Right ventricle myocardium inferior (tissue), 1 donor: Measurements from ENCODE around the gene TMOD2. TPM values are rescaled to one million over a fixed set of nuclear protein-coding genes. Genes with fewer than 3 reads are reported as not detected.

Source experiments
- ATAC-seq: fragments of 200-7000 bp; cut with Tn5 transposase; one replicate; pipeline ENCODE4 v1.9.1; 2020; ENCODE audit warnings: mild to moderate bottlenecking, moderate library complexity
- DNase-seq: peaks from one replicate; pipeline ENCODE4 v3.0.0; 2021; ENCODE audit errors: missing footprints
- intact Hi-C: fragments of 100-400 bp; cut with DNase I; formaldehyde crosslinking; loops from one replicate; pipeline ENCODE4 v1.11.0; 2022
- total RNA-seq: library from RNA; stranded (reverse); fragmentation: NEBNext Ultra II Directional; extraction: Animal tissue kit (Norgen Biotek cat#: 25700); gene quantifications from one replicate; pipeline ENCODE4 v1.2.1, GENCODE V29; 2021
- donor health status: DM: no; HTN: yes; CAD: no; lungs with severe emphysema.

TMOD2 gene
- total RNA-seq, 1 donor from 2014 or later, result 9.5 TPM

DNA sequence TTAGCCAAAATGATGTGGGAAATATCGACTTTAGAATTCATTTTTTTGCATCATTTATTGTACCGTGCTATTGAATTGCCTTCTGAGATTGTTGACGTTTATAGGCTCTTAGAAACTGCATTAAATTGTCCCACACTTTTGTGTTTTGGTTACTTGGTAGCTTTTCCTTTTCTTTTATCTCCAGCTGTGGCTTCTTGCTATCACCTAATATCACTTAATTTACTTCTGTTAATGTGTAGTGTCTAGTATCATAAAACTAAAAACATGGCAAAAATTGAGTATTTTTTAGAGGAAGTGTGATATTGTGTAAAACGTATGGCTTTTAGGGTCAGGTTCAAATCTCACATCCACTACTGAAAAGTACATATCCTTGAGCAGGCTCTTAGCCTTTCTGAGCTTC, 89.3 kb downstream of the TMOD2 start:
- DNase-seq, result no peak
- no peak for ATAC-seq

DNA sequence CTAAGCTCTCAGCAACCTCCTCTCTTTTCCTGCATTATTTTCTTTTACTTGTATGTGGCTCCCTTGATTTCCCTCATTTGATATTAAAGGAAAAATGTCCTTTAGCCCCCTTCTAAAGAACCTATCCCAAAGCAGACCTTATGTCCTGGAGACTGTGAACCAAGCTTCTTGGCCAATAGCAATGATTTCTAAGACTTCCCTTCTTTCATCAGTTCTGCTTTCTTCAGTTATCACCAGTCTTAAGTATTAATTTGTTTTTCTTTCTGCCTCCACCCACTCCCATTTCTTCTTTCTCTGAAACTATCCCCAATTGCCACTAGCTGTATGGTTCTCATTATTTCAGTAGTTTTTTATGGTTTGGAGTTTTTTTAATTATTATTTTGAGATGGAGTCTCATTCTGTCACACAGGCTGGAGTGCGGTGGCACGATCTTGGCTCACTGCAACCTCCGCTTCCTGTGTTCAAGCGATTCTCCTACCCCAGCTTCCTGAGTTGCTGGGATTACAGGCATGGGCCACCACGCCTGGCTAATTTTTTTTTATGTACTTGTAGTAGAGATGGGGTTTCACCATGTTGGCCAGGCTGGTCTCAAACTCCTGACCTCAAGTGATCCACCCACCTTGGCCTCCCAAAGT, 90.1 kb downstream of the TMOD2 start:
- DNase-seq (no peak), ATAC-seq (no peak)
- intact Hi-C loops, result no loop called here

More for the DNA sequence above, 89.3 kb downstream of the TMOD2 start:
- intact Hi-C loops, result no loop called here

DNA sequence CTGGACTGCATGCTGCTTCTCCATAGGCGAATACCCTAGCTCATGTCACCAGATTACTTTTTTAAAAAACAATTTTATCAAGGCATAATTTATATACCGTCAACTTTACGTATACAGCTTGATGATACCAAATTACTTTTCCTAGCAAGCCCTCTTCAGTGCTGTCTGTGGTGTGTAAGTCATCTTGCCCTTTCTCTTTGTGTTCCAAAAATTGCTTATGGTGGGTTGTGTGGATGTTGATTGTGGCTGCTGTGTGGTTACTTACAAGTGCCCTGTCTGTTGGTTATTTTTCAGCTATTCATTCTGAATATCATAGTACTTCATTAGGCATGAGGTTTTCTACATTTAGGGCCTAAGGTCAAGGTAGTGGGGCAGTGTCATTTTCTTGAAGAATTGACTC, 90.9 kb downstream of the TMOD2 start:
- DNase-seq (no peak), ATAC-seq (no peak)
- intact Hi-C loops, result no loop called here

DNA sequence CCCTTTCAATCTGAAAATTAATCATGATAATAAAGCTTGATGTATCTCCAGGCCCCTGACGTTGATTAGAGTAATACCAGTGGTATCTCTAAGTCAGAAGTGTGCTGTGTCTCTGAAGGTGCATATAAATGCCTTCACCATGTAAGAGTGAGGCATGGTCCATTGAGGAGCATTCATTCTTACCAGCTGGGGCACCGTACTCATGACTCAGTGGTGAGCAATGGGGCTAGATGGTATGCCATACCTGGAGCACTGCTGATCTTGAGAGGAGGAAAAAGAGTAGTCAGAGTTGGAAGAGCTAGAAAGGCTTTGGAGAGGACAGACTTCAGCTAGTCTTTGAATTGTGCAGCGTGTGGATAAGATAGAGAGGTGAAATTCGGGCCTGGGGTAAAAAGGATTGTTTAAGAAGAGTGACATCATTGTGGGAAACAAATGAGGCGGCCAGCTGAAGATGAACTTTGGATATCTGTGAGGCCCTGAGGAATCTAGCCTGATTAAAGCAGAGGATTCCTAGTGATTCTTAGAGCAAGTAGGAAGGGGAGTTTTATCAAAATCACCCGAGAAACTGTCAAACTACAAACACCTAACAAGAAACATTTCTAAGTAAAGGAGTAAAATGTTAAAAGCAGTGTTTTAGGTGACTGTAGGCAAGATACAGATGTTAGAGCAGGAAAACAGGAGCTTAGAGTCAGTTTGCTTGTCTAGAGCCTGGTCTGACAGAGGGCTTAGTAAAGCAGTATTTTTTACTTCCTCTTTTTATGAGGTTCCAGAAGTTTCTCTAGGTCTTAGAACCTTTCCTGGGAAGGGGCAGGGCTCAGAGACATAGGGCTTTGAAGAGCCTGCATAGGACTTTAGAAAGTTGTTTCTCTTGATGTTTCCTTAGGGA, 91.7 kb downstream of the TMOD2 start:
- intact Hi-C loops, result no loop called here
- DNase-seq (no peak), ATAC-seq (no peak)

DNA sequence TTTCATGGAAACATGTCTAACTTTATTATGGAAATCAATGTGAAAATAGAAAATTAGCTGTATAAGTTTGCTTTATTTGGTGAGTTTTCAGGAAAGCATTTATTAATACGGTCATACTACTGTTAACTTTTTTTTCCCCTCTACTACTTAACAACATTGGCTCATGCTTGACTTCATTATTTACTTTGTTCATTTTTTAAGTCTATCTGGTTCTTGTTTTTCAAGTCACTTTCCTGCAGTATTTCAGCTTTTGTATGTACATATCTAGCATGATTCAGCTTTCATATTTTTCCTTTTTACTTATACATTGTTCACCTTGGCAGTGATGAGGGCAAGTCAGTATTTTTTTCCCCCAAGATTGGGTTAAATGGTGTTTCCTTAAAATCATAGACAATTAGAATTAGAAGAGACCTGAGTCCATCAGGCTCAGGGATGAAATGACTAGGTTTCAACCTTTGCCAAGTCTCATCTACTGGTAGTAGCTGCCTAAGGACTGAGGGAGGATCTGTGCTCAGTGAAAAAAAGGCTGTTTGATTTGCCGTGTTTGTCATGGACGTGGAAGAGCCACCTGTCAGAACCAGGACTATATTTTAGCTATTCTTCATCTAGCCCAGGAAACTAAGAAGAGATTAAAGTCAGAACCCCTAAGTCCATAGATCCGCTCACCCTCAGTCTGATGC, 93.5 kb downstream of the TMOD2 start:
- ATAC-seq (no peak), DNase-seq (no peak)
- intact Hi-C loops, result no loop called here

DNA sequence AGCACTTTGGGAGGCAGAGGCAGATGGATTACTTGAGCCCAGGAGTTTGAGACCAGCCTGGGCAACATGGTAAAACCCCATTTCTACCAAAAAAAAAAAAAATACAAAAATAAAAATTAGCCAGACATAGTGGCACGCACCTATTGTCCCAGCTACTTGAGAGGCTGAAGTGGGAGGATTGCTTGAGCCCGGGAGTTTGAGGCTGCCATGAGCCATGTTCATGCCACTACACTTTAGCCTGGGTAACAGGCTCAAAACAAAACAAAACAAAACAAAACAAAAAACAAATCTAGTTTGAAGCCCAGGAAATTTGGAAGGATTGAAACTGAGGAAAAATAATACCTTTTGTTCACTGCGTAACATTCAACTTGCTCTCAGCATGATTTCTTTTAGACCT, 94.7 kb downstream of the TMOD2 start:
- DNase-seq (no peak), ATAC-seq (no peak)
- intact Hi-C loops, result no loop called here

DNA sequence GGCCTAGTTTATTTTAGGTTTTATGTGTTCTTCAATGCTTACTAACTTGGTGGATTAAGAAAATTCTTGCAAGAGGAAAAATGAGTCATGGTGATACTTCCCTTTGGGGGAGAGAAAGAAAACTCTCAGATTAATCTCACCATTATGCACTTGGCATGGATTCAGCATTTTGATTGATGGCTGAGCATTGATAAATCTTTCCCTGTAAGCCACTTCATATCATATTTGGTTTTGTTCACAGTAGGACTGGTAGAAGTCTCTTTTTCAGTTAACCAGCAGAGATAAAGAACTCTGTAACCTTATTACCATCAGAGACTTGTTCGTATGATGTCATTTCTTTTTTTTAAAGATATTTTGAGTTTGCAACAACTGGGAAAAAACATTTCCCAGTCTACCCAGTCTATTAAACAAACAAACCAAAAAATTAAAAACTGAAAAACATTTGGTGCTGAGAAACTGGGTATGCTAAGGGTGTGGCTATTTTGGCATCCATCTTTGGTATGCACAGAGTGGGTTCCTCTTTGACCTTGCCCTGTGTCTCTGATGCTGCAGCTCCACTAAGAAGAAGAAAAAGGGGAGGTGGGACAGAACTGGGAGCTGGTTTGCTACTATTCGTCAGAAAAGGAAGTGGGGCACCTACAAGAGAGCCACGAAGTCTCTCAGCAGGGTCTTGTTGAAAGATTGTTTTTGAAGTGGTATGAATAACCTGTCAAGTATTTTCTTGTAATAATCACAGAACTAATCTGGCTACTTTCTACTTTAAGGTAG, 95.2 kb downstream of the TMOD2 start:
- DNase-seq (no peak), ATAC-seq (no peak)
- intact Hi-C loops, result no loop called here

DNA sequence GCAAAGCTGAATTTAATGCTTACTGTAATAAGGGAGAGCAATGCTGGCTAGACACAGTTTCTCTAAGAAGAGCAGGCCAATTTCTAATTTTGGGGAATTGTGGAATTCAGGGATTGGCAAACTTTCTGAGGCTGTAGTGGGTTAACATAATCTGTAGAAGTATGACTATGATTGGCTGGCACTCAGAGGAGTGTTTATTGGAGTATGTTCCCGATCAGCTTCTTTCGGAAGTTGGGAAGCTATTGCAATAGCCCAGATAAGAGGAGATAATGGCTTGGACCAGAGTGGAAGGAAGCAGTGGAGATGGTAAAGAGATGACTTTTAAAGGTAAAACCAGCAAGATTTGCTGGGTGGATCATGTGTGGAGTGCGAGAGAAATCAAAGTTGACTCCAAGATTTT, 97.4 kb downstream of the TMOD2 start:
- no peak for DNase-seq
- no peak for ATAC-seq
- intact Hi-C loops, result no loop called here

DNA sequence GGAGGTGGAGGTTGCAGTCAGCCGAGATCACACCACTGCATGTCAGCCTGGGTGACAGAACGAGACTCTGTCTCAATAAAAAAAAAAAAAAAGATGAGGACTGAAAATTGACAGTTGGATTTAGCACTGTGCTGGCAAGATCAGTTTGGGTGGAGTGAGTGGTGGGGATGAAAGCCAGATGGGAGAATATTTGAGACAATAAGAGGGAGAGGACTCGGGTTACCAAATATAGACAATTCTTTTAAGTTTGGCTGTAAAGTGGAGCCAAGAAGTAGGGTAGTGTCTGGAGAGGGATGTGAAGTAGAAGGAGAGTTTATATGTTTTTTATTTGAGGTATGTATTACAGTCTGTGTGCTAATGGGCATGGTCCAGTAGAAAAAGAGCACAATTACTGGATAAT, 98.5 kb downstream of the TMOD2 start:
- ATAC-seq, result no peak
- DNase-seq, result no peak
- intact Hi-C loops, result no loop called here

DNA sequence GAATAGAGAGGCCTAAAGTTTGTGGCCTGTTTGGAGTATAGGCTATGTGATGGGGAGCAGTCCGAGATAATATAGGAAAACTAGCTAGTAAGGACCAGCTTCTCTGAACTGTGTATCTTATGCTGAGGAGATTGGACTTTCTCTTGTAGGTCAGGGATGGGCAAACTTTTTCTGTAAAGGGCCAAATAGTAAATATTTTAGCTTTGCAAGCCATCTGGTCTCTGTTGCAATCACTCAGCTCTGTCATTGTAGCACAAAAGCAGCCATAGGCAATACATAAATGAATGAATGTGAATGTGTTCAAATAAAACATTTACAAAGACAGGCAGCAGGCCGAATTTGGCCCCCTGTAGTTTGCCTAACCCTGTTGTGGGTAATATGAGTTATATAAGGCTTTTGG, 102.6 kb downstream of the TMOD2 start:
- ATAC-seq, result no peak
- no peak for DNase-seq
- intact Hi-C loops, result no loop called here

DNA sequence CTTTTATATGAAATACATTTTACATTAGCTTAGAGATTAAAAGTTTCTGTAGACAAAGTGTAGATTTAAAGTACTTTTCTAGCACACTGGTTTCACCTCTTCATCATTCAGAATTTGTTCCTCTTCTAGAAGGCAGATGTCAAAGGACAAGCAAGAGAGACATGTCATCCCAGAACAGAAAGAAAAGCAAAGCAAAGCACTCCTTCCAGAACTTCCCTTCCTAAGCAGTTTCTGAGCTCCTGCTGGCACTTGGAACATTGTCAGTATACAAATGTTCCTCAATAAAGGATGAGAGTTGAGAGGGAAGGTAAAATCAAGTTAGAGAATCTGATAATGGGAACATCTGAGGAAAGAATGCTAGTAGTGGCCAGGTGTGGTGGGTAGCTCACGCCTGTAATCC, 104.2 kb downstream of the TMOD2 start:
- ATAC-seq, result no peak
- no peak for DNase-seq
- intact Hi-C loops, result no loop called here

DNA sequence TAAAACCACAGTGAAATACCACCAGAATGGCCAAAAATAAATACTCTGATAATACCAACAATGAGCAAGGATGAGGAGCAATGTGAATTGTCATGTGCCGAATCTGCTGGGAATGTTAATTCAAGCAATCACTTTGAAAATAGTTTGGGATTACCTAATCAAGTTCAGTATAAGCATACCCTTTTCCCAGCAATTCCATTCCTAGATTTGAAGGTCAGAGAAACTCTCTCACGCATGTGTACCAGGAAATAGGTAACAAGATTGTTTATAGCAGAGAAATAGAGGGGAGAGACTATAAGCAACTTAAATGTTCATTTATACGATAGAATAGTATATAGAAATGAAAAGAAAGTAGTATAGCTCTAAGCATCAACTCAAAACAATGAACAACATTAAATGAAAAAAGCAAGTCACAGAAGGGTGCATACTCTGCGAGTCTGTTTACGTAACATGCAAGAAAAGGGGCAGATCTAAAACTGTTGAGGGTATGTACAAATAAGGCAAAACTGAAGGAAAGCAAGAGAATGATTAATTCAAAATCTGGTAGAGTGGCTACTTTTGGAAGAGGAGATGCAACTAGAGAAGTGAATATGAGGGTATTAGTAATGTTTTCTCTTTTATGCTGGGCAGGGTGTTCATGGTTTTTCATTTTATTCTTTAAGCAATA, 105.5 kb downstream of the TMOD2 start:
- no peak for DNase-seq
- intact Hi-C loops, result no loop called here
- no peak for ATAC-seq

DNA sequence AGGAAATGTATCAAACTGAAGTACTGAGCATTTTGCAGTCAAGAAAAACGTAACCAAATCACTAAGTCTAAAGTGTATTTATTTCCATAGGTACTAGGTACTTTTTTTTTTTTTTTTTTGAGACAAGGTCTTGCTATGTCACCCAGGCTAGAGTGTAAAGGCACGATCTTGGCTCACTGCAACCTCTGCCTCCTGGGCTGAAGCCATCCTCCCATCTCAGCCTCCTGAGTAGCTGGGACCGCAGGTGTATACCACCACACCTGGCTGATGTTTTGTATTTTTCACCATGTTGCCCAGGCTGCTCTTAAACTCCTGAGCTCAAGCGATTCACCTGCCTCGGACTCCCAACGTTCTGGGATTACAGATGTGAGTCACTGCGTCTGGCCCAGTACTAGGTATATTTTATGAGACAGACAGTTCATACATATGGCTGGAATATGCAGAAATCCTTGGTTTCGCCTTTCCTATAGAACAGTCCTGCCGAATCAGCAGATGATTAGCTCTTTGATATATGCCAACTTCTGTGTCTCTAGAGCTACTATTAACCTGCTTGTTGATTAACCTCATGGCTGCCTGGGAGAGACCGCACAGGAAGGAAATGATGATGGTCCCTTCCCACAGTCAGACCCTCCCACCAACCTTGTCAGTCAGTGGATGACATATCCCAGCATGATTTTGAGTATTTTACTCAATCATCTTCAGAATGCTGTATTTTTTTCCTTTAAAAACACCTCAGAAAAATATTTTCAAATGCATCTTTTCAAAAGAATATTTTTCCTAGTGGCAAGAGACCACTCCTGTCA, 110.4 kb downstream of the TMOD2 start:
- DNase-seq (no peak), ATAC-seq (no peak)
- intact Hi-C loops, result no loop called here

DNA sequence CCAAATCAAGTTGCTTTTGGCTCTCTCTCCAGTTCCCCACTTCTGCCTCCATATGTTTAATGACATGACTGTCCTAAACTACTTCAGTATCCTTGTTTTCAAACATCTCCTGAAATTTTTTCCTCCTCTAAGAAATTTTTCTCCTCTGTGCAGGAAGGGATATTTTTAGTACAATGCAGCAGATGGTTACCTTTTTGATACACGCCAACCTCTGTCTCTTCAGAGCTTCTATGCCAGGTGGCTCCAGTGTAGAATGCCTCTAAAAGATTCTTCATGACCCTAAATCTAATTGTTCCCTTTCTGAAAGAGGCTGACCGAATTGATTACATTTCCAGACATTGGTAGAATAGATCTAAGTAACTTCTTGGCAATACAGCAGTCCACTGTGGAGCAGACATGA, 111.7 kb downstream of the TMOD2 start:
- intact Hi-C loops, result no loop called here
- ATAC-seq (no peak), DNase-seq (no peak)

DNA sequence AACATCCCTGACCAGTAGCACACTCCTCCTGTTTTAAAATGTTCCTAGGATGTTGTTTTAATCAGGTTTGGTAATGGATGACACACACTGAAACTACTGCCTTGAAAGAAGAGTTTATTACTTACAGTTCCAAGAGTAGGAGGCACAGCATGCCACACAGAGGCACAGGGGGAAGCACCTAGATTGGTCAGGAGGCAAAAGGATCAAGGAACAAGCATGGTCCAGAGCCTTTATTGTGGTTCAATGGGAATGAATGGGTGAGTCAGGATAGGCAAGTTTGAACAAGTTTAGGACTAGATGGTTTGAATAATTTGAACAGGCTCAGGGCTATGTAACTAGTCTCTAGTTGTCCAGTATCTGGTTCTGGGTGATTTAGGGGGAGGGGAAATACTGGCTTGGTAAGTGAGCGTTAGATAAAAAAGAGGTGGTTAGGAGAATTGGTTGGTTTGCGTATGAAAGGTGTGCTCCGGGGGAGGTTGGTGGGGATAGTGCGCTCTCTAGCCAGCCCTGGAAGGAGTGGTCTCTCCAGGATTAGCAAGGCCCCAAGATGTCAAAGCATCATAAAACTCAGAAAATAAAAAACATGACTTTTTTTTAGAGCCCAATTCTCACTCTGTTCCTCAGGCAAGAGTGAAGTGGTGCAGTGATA, 113.1 kb downstream of the TMOD2 start:
- ATAC-seq (no peak), DNase-seq (no peak)
- intact Hi-C loops, result no loop called here

DNA sequence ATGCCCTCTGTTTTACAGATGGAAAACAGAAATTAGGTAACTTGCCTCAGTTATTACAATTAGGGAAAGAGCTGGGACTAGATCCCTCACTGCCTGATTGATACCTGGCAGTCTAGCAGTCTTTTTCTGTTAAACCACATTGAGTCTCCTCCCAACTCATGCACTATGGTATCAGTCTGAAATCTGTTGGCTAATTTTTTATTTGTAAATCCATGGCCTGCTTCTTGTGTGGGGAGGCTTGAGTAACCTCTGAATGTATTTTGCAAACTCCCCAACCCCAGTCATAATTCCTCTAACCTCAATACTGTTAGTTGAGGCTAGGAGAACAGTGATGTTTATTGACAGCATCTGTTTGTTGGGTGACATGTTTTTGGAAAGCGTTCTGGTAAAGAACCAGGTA, 113.9 kb downstream of the TMOD2 start:
- ATAC-seq (no peak), DNase-seq (no peak)
- intact Hi-C loops, result no loop called here
